HCT116 (cell line): ENCODE data around the gene AK5. TPM values are rescaled to one million over a fixed set of nuclear protein-coding genes. Genes with fewer than 3 reads are reported as not detected.

Experiments used
- ATAC-seq: fragments of 200-7000 bp; cut with Tn5 transposase; 2 replicates; pipeline ENCODE4 v1.9.1; 2020; ENCODE audit warnings: mild to moderate bottlenecking, moderate library complexity
- BruUV-seq: library from RNA; stranded (reverse); fragments of 400-500 nt; replicated peaks from 2 replicates; lab custom pipeline; 2021; lab: Mats Ljungman, UMichigan
- CTCF ChIA-PET: fragments of 300-600 bp; sonication (Branson Sonifier 250); formaldehyde crosslinking; loops from one replicate; lab custom pipeline; 2021; ENCODE audit warnings: antibody characterized with exemption; lab: Charles Lee
- POLR2A ChIA-PET: fragments of 300-600, 350-600 bp; sonication (Branson Sonifier 250); formaldehyde crosslinking; loops from one replicate; lab custom pipeline; 2021; ENCODE audit warnings: antibody characterized with exemption; lab: Charles Lee
- RAD21 ChIA-PET, 2 experiments: fragments of 300-600 bp; sonication (Branson Sonifier 250); formaldehyde crosslinking; loops; one replicate each; lab custom pipeline; 2023; ENCODE audit warnings: low total read pairs in 2 of 2; ENCODE audit not compliant: uncharacterized antibody in 2 of 2, unreplicated experiment in 2 of 2, low non-redundant PET in 1 of 2; lab: Charles Lee
- DNase-seq: peaks from one replicate; pipeline ENCODE4 v3.0.0-alpha.2; 2010; ENCODE audit warnings: low read depth, low spot score
- H2AFZ ChIP-seq: fragments of 200-600 bp; shearing (Covaris generic), sonication (generic); 2 replicates; pipeline ENCODE4 v1.6.1; 2017; ENCODE audit warnings: low read depth, mixed run types, mixed read lengths, antibody characterized with exemption, low read length; ENCODE audit not compliant: poor library complexity, severe bottlenecking
- H3K27ac ChIP-seq: 2 replicates; pipeline ENCODE4 v1.5.1; 2012; ENCODE audit warnings: low read depth, low read length
- H3K27me3 ChIP-seq: fragments of 200-600 bp; sonication (generic); 2 replicates; pipeline ENCODE4 v1.6.1; 2016; ENCODE audit warnings: mixed run types, low read length, mixed read lengths; ENCODE audit not compliant: insufficient read depth
- H3K36me3 ChIP-seq, 2 experiments: fragments of 200-500 bp in 1 of 2; fragments of 200-600 bp in 1 of 2; sonication (Bioruptor generic) in 1 of 2; sonication (generic) in 1 of 2; 2 replicates each; pipeline versions ENCODE4 v1.5.1 to v1.6.1; 2014 to 2016; ENCODE audit warnings: low read length in 2 of 2, inconsistent platforms in 1 of 2, mixed read lengths in 1 of 2, mixed run types in 1 of 2; ENCODE audit not compliant: insufficient read depth in 2 of 2, control insufficient read depth in 1 of 2
- H3K4me1 ChIP-seq, 2 experiments: fragments of 200-600 bp in 1 of 2; sonication (generic) in 1 of 2; 2 replicates each; pipeline versions ENCODE4 v1.5.1 to v1.6.1; 2012 to 2017; ENCODE audit warnings: low read length in 2 of 2, inconsistent platforms in 1 of 2, mild to moderate bottlenecking in 1 of 2, mixed read lengths in 1 of 2, mixed run types in 1 of 2, moderate library complexity in 1 of 2; ENCODE audit not compliant: insufficient read depth in 2 of 2, control insufficient read depth in 1 of 2
- H3K4me2 ChIP-seq: fragments of 200-600 bp; sonication (generic); 2 replicates; pipeline ENCODE4 v1.6.1; 2017; ENCODE audit warnings: mixed run types, low read length, mixed read lengths
- H3K4me3 ChIP-seq, 2 experiments: fragments of 200-600 bp in 1 of 2; sonication (generic) in 1 of 2; replicated peaks in 1 of 2; 2 replicates each; pipeline ENCODE4 v1.5.1; 2011 to 2016; ENCODE audit warnings: low read length in 2 of 2, control low read depth in 1 of 2, low read depth in 1 of 2, mild to moderate bottlenecking in 1 of 2, mixed read lengths in 1 of 2, mixed run types in 1 of 2
- H3K79me2 ChIP-seq: fragments of 200-600 bp; sonication (generic); 2 replicates; pipeline ENCODE4 v1.6.1; 2017; ENCODE audit warnings: mild to moderate bottlenecking, mixed run types, low read length, moderate library complexity, mixed read lengths; ENCODE audit not compliant: insufficient read depth
- H3K9ac ChIP-seq: fragments of 200-600 bp; sonication (generic); 2 replicates; pipeline ENCODE4 v1.6.1; 2016; ENCODE audit warnings: low read length, mixed read lengths
- H3K9me2 ChIP-seq: fragments of 200-600 bp; sonication (generic), shearing (Covaris generic); 2 replicates; pipeline ENCODE4 v1.6.1; 2017; ENCODE audit warnings: mixed run types, mild to moderate bottlenecking, moderate library complexity; ENCODE audit not compliant: insufficient read depth
- H3K9me3 ChIP-seq, 2 experiments: fragments of 200-500 bp in 1 of 2; fragments of 200-600 bp in 1 of 2; sonication (Bioruptor generic) in 1 of 2; sonication (generic) in 1 of 2; 2 replicates each; pipeline ENCODE4 v1.6.1; 2014 to 2017; ENCODE audit warnings: low read length in 2 of 2, mixed read lengths in 2 of 2, inconsistent platforms in 1 of 2, low read depth in 1 of 2, mild to moderate bottlenecking in 1 of 2, mixed run types in 1 of 2, moderate library complexity in 1 of 2; ENCODE audit not compliant: control insufficient read depth in 1 of 2, insufficient read depth in 1 of 2
- H4K20me1 ChIP-seq: fragments of 200-600 bp; sonication (generic), shearing (Covaris generic); 2 replicates; pipeline ENCODE4 v1.6.1; 2017; ENCODE audit warnings: mixed run types, mild to moderate bottlenecking, moderate library complexity; ENCODE audit not compliant: insufficient read depth
- CBX3 ChIP-seq: IDR thresholded peaks from 2 replicates; pipeline ENCODE4 v1.6.1; 2012; ENCODE audit warnings: low read depth
- CEBPB ChIP-seq: IDR thresholded peaks from 2 replicates; pipeline ENCODE4 v1.6.1; 2012; ENCODE audit warnings: low read depth
- EZH2 ChIP-seq: fragments of 200-600 bp; sonication (generic); IDR thresholded peaks from 2 replicates; pipeline ENCODE4 v1.6.1; 2017; ENCODE audit warnings: antibody characterized with exemption, mixed run types
- EZH2phosphoT487 ChIP-seq: fragments of 200-600 bp; IDR thresholded peaks from 2 replicates; pipeline ENCODE4 v1.6.1; 2018; ENCODE audit warnings: antibody characterized with exemption, borderline replicate concordance
- FOSL1 ChIP-seq: IDR thresholded peaks from 2 replicates; pipeline ENCODE4 v1.6.1; 2012; ENCODE audit warnings: low read depth
- JUND ChIP-seq: IDR thresholded peaks from 2 replicates; pipeline ENCODE4 v1.6.1; 2012
- POLR2A ChIP-seq: IDR thresholded peaks from 2 replicates; pipeline ENCODE4 v1.7.0; 2011; ENCODE audit warnings: borderline replicate concordance; ENCODE audit not compliant: insufficient read depth, insufficient read length; ENCODE audit errors: extremely low read depth
- POLR2AphosphoS5 ChIP-seq: IDR thresholded peaks from 2 replicates; pipeline ENCODE4 v1.6.1; 2011; ENCODE audit warnings: mild to moderate bottlenecking, low read depth, low read length, moderate library complexity
- SIN3A ChIP-seq: IDR thresholded peaks from 2 replicates; pipeline ENCODE4 v1.6.1; 2012; ENCODE audit warnings: low read depth
- SRF ChIP-seq: IDR thresholded peaks from 2 replicates; pipeline ENCODE4 v1.6.1; 2012; ENCODE audit warnings: low read depth
- YY1 ChIP-seq: IDR thresholded peaks from 2 replicates; pipeline ENCODE4 v1.6.1; 2011; ENCODE audit warnings: low read length, low read depth, moderate library complexity, mild to moderate bottlenecking; ENCODE audit not compliant: insufficient replicate concordance; ENCODE audit errors: extremely low read depth
- ZFX ChIP-seq: fragments of 450-650 bp; IDR thresholded peaks from 2 replicates; pipeline ENCODE4 v1.6.1; 2017
- ZNF274 ChIP-seq: fragments of 200-500 bp; sonication (Bioruptor generic); IDR thresholded peaks from 2 replicates; pipeline ENCODE4 v1.6.1; 2014; ENCODE audit warnings: mild to moderate bottlenecking, low read depth, low read length, inconsistent platforms
- intact Hi-C: fragments of 100-400 bp; cut with micrococcal nuclease; formaldehyde crosslinking; loops from 2 replicates; pipeline ENCODE4 v1.10.0; 2022
- total RNA-seq: library from RNA; stranded (reverse); gene quantifications from one replicate; pipeline ENCODE4 v1.2.1, GENCODE V29; 2021; ENCODE audit not compliant: unreplicated experiment
- TF ChIP-seq, protein P1 (sequence below): IDR thresholded peaks from 2 replicates; pipeline ENCODE4 v1.6.1; 2012
- TF ChIP-seq, protein P2 (sequence below): IDR thresholded peaks from 2 replicates; pipeline ENCODE4 v1.6.1; 2012
- TF ChIP-seq, protein P3 (sequence below), 3 experiments: fragments of 200-600 bp in 1 of 3; sonication (generic) in 1 of 3; IDR thresholded peaks in 2 of 3; conservative IDR thresholded peaks in 1 of 3; 2 replicates each; pipeline ENCODE4 v1.5.1; 2012 to 2017; ENCODE audit warnings: low read depth in 2 of 3, low read length in 2 of 3, antibody characterized with exemption in 1 of 3, borderline replicate concordance in 1 of 3, control low read depth in 1 of 3, mild to moderate bottlenecking in 1 of 3, mixed read lengths in 1 of 3, mixed run types in 1 of 3, moderate library complexity in 1 of 3; ENCODE audit not compliant: insufficient read depth in 1 of 3
- TF ChIP-seq, protein P4 (sequence below): IDR thresholded peaks from 2 replicates; pipeline ENCODE4 v1.6.1; 2011; ENCODE audit warnings: mild to moderate bottlenecking, low read length, moderate library complexity; ENCODE audit not compliant: insufficient replicate concordance; ENCODE audit errors: extremely low read depth

The AK5 gene
- total RNA-seq, 1 experiment from 2014 or later, result 0.22 TPM

DNA sequence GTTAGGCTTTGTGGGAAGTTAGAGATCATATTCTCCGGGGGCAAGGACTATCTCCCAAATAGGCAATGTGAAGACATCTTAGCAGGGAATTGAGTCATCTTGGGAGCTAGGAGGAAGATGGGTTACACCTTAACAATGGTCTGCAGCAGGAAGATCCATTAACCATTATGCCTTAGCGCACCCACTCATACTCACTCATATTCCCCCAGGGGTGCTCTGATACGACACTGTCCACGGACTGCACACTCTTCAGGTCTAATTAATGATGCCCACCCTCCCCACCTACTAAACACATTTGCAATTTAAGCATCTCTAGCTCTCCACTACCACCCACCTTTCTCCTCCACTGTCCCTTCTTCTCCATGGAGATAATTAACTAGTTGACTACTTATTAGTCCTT is 857 bp upstream of the AK5 start:
- RAD21 ChIA-PET, result no interaction called here
- H3K4me1 ChIP-seq, result no peaks in the 10 kb centered on the region
- no peak for DNase-seq
- H4K20me1 ChIP-seq, result no peaks in the 10 kb centered on the region
- intact Hi-C loops, result no loop called here
- CTCF ChIA-PET, result no interaction called here
- H3K9me2 ChIP-seq, result no peaks in the 10 kb centered on the region
- no peak overlapping the region for H3K4me3 ChIP-seq
- no peak for ATAC-seq
- POLR2A ChIA-PET, result no interaction called here
- no peak overlapping the region for H2AFZ ChIP-seq
- H3K27me3 ChIP-seq, result no peaks in the 10 kb centered on the region
- H3K79me2 ChIP-seq, result no peaks in the 10 kb centered on the region
- H3K9me3 ChIP-seq, result no peaks in the 10 kb centered on the region
- H3K4me2 ChIP-seq, result no peak overlapping the region
- H3K36me3 ChIP-seq, result no peaks in the 10 kb centered on the region
- H3K9ac ChIP-seq, result no peak overlapping the region
- H3K27ac ChIP-seq, result no peak overlapping the region
- TF ChIP-seq POLR2A, result no peak
- TF ChIP-seq, protein P1, sequence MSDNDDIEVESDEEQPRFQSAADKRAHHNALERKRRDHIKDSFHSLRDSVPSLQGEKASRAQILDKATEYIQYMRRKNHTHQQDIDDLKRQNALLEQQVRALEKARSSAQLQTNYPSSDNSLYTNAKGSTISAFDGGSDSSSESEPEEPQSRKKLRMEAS, result no peak
- no peak for TF ChIP-seq SRF
- TF ChIP-seq YY1, result no peak
- TF ChIP-seq, protein P2, sequence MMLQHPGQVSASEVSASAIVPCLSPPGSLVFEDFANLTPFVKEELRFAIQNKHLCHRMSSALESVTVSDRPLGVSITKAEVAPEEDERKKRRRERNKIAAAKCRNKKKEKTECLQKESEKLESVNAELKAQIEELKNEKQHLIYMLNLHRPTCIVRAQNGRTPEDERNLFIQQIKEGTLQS, result no peak
- no peak for TF ChIP-seq POLR2AphosphoS5
- no peak for TF ChIP-seq CBX3
- TF ChIP-seq SIN3A, result no peak
- TF ChIP-seq ZFX, result no peak
- no peak for TF ChIP-seq EZH2phosphoT487
- TF ChIP-seq JUND, result no peak
- TF ChIP-seq, protein P3, sequence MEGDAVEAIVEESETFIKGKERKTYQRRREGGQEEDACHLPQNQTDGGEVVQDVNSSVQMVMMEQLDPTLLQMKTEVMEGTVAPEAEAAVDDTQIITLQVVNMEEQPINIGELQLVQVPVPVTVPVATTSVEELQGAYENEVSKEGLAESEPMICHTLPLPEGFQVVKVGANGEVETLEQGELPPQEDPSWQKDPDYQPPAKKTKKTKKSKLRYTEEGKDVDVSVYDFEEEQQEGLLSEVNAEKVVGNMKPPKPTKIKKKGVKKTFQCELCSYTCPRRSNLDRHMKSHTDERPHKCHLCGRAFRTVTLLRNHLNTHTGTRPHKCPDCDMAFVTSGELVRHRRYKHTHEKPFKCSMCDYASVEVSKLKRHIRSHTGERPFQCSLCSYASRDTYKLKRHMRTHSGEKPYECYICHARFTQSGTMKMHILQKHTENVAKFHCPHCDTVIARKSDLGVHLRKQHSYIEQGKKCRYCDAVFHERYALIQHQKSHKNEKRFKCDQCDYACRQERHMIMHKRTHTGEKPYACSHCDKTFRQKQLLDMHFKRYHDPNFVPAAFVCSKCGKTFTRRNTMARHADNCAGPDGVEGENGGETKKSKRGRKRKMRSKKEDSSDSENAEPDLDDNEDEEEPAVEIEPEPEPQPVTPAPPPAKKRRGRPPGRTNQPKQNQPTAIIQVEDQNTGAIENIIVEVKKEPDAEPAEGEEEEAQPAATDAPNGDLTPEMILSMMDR (IDR thresholded peaks at IDR 0.05 in 2 of 3, conservative IDR thresholded peaks at IDR 0.05 in 1 of 3; ENCODE audit: borderline replicate concordance in 1 of 3, insufficient read depth in 1 of 3, low read depth in 2 of 3, low read length in 2 of 3), result no peak
- no peak for TF ChIP-seq FOSL1
- TF ChIP-seq, protein P4, sequence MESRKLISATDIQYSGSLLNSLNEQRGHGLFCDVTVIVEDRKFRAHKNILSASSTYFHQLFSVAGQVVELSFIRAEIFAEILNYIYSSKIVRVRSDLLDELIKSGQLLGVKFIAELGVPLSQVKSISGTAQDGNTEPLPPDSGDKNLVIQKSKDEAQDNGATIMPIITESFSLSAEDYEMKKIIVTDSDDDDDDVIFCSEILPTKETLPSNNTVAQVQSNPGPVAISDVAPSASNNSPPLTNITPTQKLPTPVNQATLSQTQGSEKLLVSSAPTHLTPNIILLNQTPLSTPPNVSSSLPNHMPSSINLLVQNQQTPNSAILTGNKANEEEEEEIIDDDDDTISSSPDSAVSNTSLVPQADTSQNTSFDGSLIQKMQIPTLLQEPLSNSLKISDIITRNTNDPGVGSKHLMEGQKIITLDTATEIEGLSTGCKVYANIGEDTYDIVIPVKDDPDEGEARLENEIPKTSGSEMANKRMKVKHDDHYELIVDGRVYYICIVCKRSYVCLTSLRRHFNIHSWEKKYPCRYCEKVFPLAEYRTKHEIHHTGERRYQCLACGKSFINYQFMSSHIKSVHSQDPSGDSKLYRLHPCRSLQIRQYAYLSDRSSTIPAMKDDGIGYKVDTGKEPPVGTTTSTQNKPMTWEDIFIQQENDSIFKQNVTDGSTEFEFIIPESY, result no peak
- no peak for TF ChIP-seq ZNF274
- TF ChIP-seq EZH2, result no peak
- TF ChIP-seq CEBPB, result no peak
- no TSS peak for BruUV-seq
